H4 (cell line): Measurements from ENCODE around the gene LRIT3. TPM values are rescaled to one million over a fixed set of nuclear protein-coding genes. Genes with fewer than 3 reads are reported as not detected.

ENCODE experiments used
- DNase-seq: peaks from one replicate; pipeline ENCODE4 v3.0.0-alpha.2; 2015; ENCODE audit warnings: low spot score
- total RNA-seq: library from RNA; depleted of rRNA; stranded (reverse); fragments of >200 nt; shearing (Covaris generic); gene quantifications from 2 replicates; pipeline ENCODE4 v1.2.3, GENCODE V29; 2014; rRNA removed

The LRIT3 gene
- not detected in 2 replicates for total RNA-seq

DNA sequence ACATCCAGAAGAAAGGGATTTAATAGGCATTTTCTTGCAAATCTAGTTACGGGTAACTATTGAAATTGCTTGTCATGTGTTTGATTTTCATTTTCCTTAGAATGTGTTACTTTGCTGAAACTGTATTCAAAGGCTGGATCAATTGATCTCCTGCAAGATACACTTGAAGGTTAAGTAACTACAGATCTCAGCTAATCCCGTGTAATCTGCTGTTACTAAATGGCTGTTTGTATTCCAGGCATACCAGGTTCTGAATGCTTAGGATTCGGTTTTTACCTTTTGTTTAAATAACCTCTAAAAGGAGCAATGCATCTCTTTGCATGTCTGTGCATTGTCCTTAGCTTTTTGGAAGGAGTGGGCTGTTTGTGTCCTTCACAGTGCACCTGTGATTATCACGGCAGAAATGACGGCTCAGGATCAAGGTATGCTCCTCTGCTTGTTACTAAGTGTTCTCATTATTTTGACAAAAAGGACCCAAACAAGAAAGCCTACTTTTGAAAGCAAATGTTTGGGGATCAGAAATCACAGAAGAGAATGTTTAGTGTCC lies at the start of gene LRIT3:
TSS of gene LRIT3 (plus strand) at position 212 of the 547 bp plus-strand sequence. CDS start at position 307, 95 bp downstream.
- DNase-seq, result no peak

DNA sequence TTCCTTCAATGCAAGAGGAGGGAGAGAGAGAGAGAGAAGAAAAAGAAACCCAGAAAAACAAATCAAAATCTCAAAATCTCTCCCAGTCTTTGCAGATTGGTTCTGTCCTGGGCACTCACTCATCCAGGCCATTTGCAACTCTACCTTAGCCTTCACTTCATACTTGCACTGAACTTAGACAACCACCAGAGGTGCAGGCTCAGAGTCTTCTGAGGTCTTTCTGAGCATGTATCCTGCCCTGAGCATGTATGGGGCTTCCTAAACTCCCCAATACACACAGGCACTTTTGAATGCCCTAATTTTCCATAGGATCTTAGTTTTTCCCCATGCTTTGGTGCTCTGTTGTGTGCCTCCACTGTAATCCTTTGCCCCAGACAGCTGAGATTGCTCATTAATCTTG lies 49.0 kb upstream of the LRIT3 start:
- DNase-seq, result no peak

DNA sequence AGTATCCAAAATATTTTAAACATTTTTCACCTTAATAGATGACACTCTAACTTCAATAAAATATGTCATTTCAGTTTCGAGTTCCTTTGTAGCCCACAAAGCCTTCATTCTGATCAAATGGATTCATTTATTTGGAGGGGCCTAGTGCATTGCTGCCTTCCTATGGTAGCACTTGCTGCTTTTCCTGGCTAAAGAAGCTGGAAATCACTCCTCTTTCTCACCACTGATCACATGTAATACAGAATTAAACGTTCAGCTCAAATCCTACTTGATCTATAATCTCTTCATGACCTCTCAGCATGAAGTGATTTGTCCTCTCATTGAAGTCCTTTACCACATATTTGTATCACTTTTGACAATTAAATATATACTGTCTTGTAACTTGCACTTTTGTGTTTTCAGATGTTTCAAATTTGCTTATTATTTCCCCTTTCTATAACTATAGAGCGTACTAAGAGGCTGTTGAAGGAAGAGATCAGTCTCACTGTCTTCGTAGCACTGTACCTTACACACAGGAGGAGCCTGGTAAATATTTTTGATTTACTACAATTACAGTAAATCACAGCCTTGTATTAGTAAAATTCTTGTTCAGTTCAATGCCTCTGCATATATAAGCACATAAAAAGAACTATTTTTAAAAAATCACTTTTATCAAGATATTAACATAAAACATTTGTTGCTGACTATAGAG lies 46.7 kb upstream of the LRIT3 start:
- DNase-seq, result no peak

DNA sequence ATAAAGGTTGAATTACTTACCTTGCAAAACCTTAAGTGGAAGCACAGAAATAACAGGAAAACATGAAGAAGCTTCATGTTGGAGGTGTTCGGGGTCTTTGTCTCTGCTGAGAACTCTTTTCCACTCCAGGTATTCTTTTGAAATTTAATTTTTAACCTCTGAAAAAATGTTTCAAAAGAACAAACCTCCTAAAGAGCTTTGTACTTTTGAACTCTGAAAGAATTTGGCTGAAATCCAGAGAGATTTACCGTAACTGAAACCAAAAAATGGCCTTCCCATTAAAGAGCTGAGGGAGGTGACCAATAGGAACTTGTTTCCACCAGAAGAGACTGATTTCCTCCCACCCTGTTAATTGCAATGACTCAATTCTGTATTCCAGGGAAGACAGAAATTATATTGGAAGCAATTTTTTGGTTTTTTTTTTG lies 46.0 kb upstream of the LRIT3 start, which contains the start of gene CFI:
TSS of gene CFI (minus strand) at position 105 of the 425 bp plus-strand sequence. CDS start at position 77, 28 bp downstream.
- DNase-seq, result peak; percentile 88

- peak; percentile 74 for DNase-seq
Measured at GRCh38 chr4:109803924-109804571, 43.9 kb upstream of the LRIT3 start.

- no peak for DNase-seq
Measured at GRCh38 chr4:109809655-109810054, 38.3 kb upstream of the LRIT3 start.

GRCh38 chr4:109810552-109811387 lies 37.1 kb upstream of the LRIT3 start:
- DNase-seq, result no peak

DNA sequence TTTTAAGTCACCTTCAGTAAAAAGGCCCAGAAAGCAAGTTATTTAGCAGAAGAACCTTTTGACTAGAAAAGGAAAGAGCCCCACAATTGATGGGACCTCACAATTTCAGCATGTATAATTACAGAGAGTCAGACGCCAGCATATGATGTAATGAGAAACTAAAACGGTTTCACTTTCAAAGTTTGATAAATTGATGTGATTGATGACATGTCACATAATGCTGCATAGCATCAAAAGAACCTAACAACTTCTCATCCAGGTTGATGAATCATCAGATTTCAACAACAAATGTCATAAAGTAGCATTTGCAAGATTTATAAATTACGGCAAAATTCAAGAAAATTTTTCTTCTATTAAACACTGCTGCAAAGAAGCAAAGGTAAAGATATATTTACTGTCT lies 36.2 kb upstream of the LRIT3 start:
- no peak for DNase-seq

GRCh38 chr4:109815151-109816081 lies 32.5 kb upstream of the LRIT3 start, which contains the start of gene GAR1:
GAR1 (plus strand) TSS chr4:109815762; CDS start chr4:109816165, 403 bp downstream.
- peak; percentile 94 for DNase-seq

- DNase-seq, result no peak
Measured at GRCh38 chr4:109816082-109816442, 31.8 kb upstream of the LRIT3 start.

DNA sequence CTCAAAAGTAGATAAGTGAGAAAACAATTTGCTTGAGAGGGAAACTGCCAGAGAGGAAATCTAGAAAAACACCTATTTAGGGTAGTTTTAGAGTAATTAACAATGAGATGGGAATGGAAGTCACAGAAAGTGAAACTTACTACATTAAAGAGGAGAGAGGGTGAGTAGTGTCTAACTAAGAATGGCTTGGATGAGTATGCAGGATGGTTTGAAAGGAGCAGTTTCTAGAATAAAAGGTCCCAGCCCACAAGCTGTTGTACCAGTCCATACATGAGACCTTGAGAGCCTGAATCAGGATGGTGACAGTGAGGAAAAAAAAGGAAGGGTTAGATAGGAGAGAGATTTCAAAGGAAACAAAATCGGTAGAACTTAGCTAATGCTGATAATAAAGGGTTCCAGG lies 31.0 kb upstream of the LRIT3 start:
- no peak for DNase-seq

GRCh38 chr4:109818268-109818667 lies 29.6 kb upstream of the LRIT3 start:
- no peak for DNase-seq

DNA sequence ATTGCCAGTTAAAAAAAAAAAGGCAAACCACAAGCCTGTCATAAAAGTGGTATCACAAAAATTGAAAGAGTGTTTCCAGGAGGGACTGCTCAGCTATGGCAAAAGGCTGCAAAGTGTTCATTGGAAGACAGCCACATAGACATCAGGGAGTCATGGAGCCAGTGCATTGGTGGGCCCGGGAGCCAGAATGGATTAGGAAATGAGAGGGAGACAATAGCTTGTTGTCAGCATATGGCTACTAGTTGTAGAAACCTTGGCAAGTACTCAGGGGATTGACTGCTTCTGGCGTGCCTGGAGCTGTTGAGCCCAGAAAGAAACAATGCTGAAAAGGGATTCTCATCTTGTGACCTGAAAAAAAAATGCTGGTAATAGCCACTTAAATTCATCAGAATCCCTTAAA lies 27.3 kb upstream of the LRIT3 start:
- DNase-seq, result no peak

DNA sequence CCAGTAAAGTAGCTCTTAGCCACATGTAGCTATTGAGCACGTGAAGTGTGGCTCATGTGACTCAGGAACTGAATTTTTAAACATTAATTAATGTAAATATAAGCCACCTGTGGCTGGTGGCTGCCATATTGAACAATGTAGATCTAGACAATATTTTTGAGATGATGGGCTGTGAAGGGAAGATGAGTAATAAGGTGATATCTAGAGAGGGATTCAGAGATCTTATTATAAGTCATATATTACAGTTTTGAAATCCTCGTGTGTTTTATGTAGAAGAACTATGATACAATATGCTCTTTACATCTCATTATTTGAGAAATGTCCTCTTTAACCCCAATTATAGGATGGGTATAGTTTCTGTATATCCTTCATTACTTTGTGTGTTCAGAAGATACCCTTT lies 26.7 kb upstream of the LRIT3 start:
- DNase-seq, result no peak

GRCh38 chr4:109826719-109827118 lies 21.2 kb upstream of the LRIT3 start:
- no peak for DNase-seq

GRCh38 chr4:109827672-109828071 lies 20.2 kb upstream of the LRIT3 start, which contains the start of gene RRH:
RRH (plus strand) TSS chr4:109827972; CDS start chr4:109828028, 56 bp downstream.
- no peak for DNase-seq

DNA sequence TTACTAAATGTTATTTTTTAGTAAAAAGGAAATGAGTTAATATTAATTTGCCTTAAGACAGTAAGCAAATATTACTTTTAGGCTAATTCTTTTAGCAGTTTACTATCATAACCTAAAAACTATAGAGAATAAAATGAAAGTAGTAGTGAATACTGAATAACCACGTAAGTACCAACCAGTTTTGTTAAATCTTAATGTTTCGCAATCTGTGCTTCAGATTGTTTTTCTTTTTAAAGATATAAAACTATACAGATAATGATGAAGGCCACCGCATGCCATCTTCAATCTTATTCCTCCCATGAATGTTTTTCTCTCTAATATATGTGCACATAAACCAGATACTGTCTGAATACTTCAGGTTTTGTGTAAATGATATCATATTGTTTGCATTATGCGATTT lies 14.2 kb upstream of the LRIT3 start:
- no peak for DNase-seq

GRCh38 chr4:109836985-109837384 lies 10.9 kb upstream of the LRIT3 start:
- no peak for DNase-seq

DNA sequence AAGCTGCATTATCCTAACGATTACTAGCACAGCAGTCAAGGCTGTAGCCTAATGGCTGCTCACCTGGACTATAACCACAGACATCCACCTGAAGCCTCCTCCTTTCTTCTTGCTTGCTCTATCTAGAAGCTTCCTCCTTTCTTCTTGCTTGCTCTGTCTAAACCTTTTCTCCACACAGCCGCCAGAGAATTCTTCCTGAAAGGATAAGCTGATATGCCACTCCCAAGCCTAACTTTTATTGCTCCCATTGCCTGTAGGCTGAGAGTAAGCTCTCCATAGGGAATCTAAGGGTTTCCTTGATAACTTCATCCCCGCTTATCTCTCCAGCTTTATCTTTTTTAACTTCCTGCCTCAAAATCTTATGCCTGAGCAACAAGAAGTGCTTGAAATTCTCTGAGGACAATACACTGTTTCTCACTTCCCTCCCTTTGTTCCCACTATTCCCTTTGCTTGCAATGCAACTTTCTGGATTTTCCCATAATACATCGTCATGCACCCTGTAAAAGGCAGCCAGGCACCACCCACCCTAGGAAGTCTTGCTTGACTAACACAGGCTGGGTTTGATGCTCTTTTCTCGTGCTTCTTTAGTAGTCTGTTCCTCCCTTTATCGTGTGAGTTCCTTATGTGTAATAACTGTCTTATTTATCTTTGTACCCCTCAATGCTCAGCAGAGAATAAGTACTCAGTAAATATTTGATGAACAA lies 1.4 kb upstream of the LRIT3 start:
- DNase-seq, result no peak

GRCh38 chr4:109848501-109848900 lies 594 bp downstream of the LRIT3 start:
- no peak for DNase-seq
